IMR-90 (cell line): Measurements from ENCODE around the gene PLAAT4. TPM values are rescaled to one million over a fixed set of nuclear protein-coding genes. Genes with fewer than 3 reads are reported as not detected.
"Not testable (repeated sequence)": the region's sequence is repeated elsewhere in the genome, so short reads cannot be mapped to it uniquely, and the experiment has no call there.

Source experiments
- ATAC-seq: fragments of 200-7000 bp; cut with Tn5 transposase; 2 replicates; pipeline ENCODE4 v1.9.1; 2020; ENCODE audit warnings: low read depth, mild to moderate bottlenecking, moderate library complexity
- BruUV-seq: library from RNA; stranded (reverse); fragments of 400-500 nt; replicated peaks from 2 replicates; lab custom pipeline; 2021; lab: Mats Ljungman, UMichigan
- CTCF ChIA-PET: fragments of 300-600 bp; formaldehyde crosslinking; extraction: SDS; loops from one replicate; lab custom pipeline; 2021; ENCODE audit warnings: antibody characterized with exemption; lab: Yijun Ruan, JAX
- POLR2A ChIA-PET: fragments of 300-600 bp; sonication (Branson Sonifier 250); formaldehyde crosslinking; loops from one replicate; lab custom pipeline; 2022; ENCODE audit warnings: antibody characterized with exemption; ENCODE audit not compliant: unreplicated experiment; lab: Charles Lee
- DNase-seq: peaks from one replicate; pipeline ENCODE4 v3.0.0; 2013
- H2AFZ ChIP-seq: replicated peaks from 2 replicates; pipeline ENCODE3; 2013; ENCODE audit warnings: low read length, mild to moderate bottlenecking; ENCODE audit not compliant: poor library complexity
- H2AK5ac ChIP-seq: 2 replicates; pipeline ENCODE4 v1.6.1; 2013; ENCODE audit warnings: low read depth, low read length, inconsistent platforms
- H2AK9ac ChIP-seq: replicated peaks from 2 replicates; pipeline ENCODE3; 2013; ENCODE audit warnings: mild to moderate bottlenecking, low read depth, low read length, moderate library complexity; ENCODE audit not compliant: poor library complexity
- H2BK120ac ChIP-seq: 2 replicates; pipeline ENCODE4 v1.6.1; 2013; ENCODE audit warnings: low read depth, low read length, inconsistent platforms
- H2BK15ac ChIP-seq: 3 replicates; pipeline ENCODE4 v1.6.1; 2013; ENCODE audit warnings: low read depth, low read length, inconsistent platforms
- H2BK20ac ChIP-seq: 2 replicates; pipeline ENCODE4 v1.6.1; 2013; ENCODE audit warnings: low read depth, mild to moderate bottlenecking, inconsistent platforms, low read length, moderate library complexity
- H2BK5ac ChIP-seq: 2 replicates; pipeline ENCODE4 v1.6.1; 2013; ENCODE audit warnings: mild to moderate bottlenecking, low read depth, low read length, inconsistent platforms; ENCODE audit not compliant: poor library complexity, severe bottlenecking
- H3K14ac ChIP-seq: replicated peaks from 2 replicates; pipeline ENCODE4 v1.6.1; 2013; ENCODE audit warnings: low read depth, low read length, inconsistent platforms
- H3K18ac ChIP-seq: 2 replicates; pipeline ENCODE4 v1.6.1; 2013; ENCODE audit warnings: low read depth, low read length, control low read depth
- H3K23ac ChIP-seq: 2 replicates; pipeline ENCODE4 v1.6.1; 2013; ENCODE audit warnings: low read depth, low read length, inconsistent platforms
- H3K27ac ChIP-seq: 2 replicates; pipeline ENCODE4 v1.5.1; 2013; ENCODE audit warnings: mild to moderate bottlenecking, control low read depth, low read length; ENCODE audit not compliant: insufficient read depth
- H3K27me3 ChIP-seq: 2 replicates; pipeline ENCODE4 v1.6.1; 2013; ENCODE audit warnings: low read length; ENCODE audit not compliant: control insufficient read depth, insufficient read depth
- H3K36me3 ChIP-seq: 2 replicates; pipeline ENCODE4 v1.6.1; 2013; ENCODE audit warnings: low read length, mixed read lengths; ENCODE audit not compliant: control insufficient read depth, insufficient read depth
- H3K4ac ChIP-seq: 2 replicates; pipeline ENCODE4 v1.6.1; 2013; ENCODE audit warnings: low read depth, low read length, inconsistent platforms
- H3K4me1 ChIP-seq: 2 replicates; pipeline ENCODE4 v1.6.1; 2013; ENCODE audit warnings: low read length, mixed read lengths; ENCODE audit not compliant: control insufficient read depth, insufficient read depth
- H3K4me2 ChIP-seq: 2 replicates; pipeline ENCODE4 v1.6.1; 2013; ENCODE audit warnings: low read depth, mild to moderate bottlenecking, control low read depth, low read length, moderate library complexity
- H3K4me3 ChIP-seq: 2 replicates; pipeline ENCODE4 v1.5.1; 2013; ENCODE audit warnings: low read depth, mild to moderate bottlenecking, control low read depth, low read length, moderate library complexity; ENCODE audit not compliant: insufficient read depth
- H3K56ac ChIP-seq: 2 replicates; pipeline ENCODE4 v1.6.1; 2013; ENCODE audit warnings: low read length, inconsistent platforms; ENCODE audit not compliant: insufficient read depth; ENCODE audit errors: extremely low read depth
- H3K79me1 ChIP-seq, 2 experiments: 2 replicates each; pipeline ENCODE4 v1.6.1; 2013; ENCODE audit warnings: low read length in 2 of 2, inconsistent platforms in 1 of 2, low read depth in 1 of 2
- H3K9ac ChIP-seq: 2 replicates; pipeline ENCODE4 v1.6.1; 2013; ENCODE audit warnings: low read depth, low read length, control low read depth
- H3K9me1 ChIP-seq: 2 replicates; pipeline ENCODE4 v1.6.1; 2013; ENCODE audit warnings: low read length, inconsistent platforms; ENCODE audit not compliant: insufficient read depth
- H3K9me3 ChIP-seq: 2 replicates; pipeline ENCODE4 v1.6.1; 2013; ENCODE audit warnings: low read length; ENCODE audit not compliant: control insufficient read depth, insufficient read depth
- H4K20me1 ChIP-seq: 2 replicates; pipeline ENCODE4 v1.6.1; 2013; ENCODE audit warnings: low read length, inconsistent platforms; ENCODE audit not compliant: insufficient read depth
- H4K5ac ChIP-seq: 2 replicates; pipeline ENCODE4 v1.6.1; 2013; ENCODE audit warnings: mild to moderate bottlenecking, low read depth, low read length, control low read depth
- H4K8ac ChIP-seq, 2 experiments: 2 replicates each; pipeline ENCODE4 v1.6.1; 2013; ENCODE audit warnings: low read depth in 2 of 2, low read length in 2 of 2, control low read depth in 1 of 2, inconsistent platforms in 1 of 2
- H4K91ac ChIP-seq: 2 replicates; pipeline ENCODE4 v1.6.1; 2013; ENCODE audit warnings: low read depth, low read length, inconsistent platforms; ENCODE audit not compliant: insufficient read depth
- BHLHE40 ChIP-seq: fragments of 150-350 bp; IDR thresholded peaks from 2 replicates; pipeline ENCODE4 v1.6.1; 2016; ENCODE audit warnings: mild to moderate bottlenecking, low read depth, low read length
- MXI1 ChIP-seq: IDR thresholded peaks from 2 replicates; pipeline ENCODE4 v1.6.1; 2012; ENCODE audit warnings: low read depth, mild to moderate bottlenecking, low read length, moderate library complexity, borderline replicate concordance
- WGBS, 2 experiments: methylation state at CpG; one replicate each; pipeline versions ENCODE4 v1.1.5 to v1.1.7; 2013; ENCODE audit warnings: missing lambda C conversion rate in 2 of 2; ENCODE audit not compliant: insufficient read length in 1 of 2; ENCODE audit errors: extremely low coverage in 2 of 2; 5-methylcytosine and 5-hydroxymethylcytosine counted together
- dilution Hi-C: fragments of 300-500 bp; cut with HindIII; formaldehyde crosslinking; loops from one replicate; pipeline ENCODE4 v1.14.3; 2018; ENCODE audit warnings: low sequenced_read_pairs; ENCODE audit not compliant: unreplicated experiment
- in situ Hi-C: fragments of 300-500 bp; cut with MboI; formaldehyde crosslinking; loops from 3 replicates; pipeline ENCODE4 v1.14.3; 2019; ENCODE audit warnings: low sequenced_read_pairs, inconsistent platforms, mixed read lengths
- intact Hi-C: fragments of 100-400 bp; cut with micrococcal nuclease; formaldehyde crosslinking; loops from 2 replicates; pipeline ENCODE4 v1.10.0; 2022
- polyA plus RNA-seq, 3 experiments: library from polyadenylated mRNA; depleted of rRNA; stranded (reverse); fragments of >200 nt; gene quantifications; 2 replicates each; pipeline ENCODE4 v1.2.3, GENCODE V29; 2012; ENCODE audit warnings: low replicate concordance in 1 of 3
- total RNA-seq: library from RNA; depleted of rRNA; stranded (reverse); fragments of >200 nt; gene quantifications from 2 replicates; pipeline ENCODE4 v1.2.3, GENCODE V29; 2012

PLAAT4 gene
- total and polyA plus RNA-seq, 2 of the 4 experiments (the other 2 are of a cell fraction): 0.17 to 0.18 TPM

DNA sequence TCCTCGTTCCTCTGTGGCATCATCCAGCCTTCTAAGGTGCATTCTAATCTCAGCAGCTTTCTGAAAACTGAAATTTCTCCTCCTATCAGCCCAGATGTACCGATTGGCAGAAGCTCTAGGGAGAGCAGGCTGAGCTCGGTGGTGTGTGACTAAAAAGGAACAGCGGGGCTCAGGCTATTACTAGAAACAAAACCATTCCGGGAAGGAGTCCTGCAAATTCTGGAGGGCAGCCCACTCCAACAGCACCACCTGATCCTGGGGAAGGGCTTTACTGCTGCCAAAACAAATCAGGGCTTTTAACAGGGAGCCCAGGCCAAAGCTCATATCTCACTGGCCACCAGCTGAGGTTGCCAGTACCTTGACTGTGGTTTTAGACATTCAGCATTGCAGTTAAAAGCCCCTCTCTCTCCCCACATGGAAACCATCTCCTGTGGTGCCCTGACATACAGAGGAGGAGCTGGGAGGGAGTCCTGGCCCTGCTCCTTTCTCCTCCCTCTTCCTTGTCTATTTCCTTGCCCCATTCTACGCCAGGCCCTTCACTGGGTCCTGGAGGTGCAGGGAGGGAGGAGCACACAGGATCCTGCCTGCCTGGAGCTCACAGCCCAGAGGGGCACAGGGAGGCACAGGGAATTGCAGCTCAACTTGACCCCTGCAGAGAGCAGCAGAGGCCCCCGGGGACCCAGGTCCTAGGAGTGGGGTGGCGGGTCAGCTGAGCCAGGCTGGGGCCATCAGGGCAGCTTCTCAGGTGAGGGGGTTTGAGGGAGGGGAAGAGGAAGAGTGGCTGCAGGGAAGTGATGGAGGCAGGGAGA is 889 bp downstream of the PLAAT4 start (continued):
- no peak for TF ChIP-seq MXI1
- no peak for TF ChIP-seq BHLHE40

- DNase-seq, H3K36me3 ChIP-seq, H3K27ac ChIP-seq, H4K5ac ChIP-seq, H2AK9ac ChIP-seq, intact Hi-C loops, H3K9me3 ChIP-seq, CTCF ChIA-PET, H3K9me1 ChIP-seq, H4K91ac ChIP-seq, H3K79me1 ChIP-seq, H2BK120ac ChIP-seq, H3K9ac ChIP-seq, H2BK15ac ChIP-seq, H3K27me3 ChIP-seq, H3K18ac ChIP-seq, H2AK5ac ChIP-seq, POLR2A ChIA-PET, H2AFZ ChIP-seq, H3K14ac ChIP-seq, ATAC-seq, H4K8ac ChIP-seq, dilution Hi-C loops, in situ Hi-C loops, H2BK5ac ChIP-seq, BruUV-seq, H3K23ac ChIP-seq, H3K4me1 ChIP-seq, H4K20me1 ChIP-seq, H3K4ac ChIP-seq, H2BK20ac ChIP-seq, H3K56ac ChIP-seq, H3K4me2 ChIP-seq, H3K4me3 ChIP-seq: not testable (repeated sequence)
- WGBS, 2 experiments: no CpG with 5 or more reads among the region's 2 CpGs
Measured at GRCh38 chr11:63542506-63542905, 5.9 kb downstream of the PLAAT4 start.
